H9 (cell line): ENCODE results near the gene FSTL4. TPM values are rescaled to one million over a fixed set of nuclear protein-coding genes. Genes with fewer than 3 reads are reported as not detected.

Experiments used
- DNase-seq: peaks from one replicate; pipeline ENCODE4 v3.0.0-alpha.2; 2017
- H2AFZ ChIP-seq: one replicate; pipeline ENCODE4 v1.6.1; 2013; ENCODE audit warnings: mild to moderate bottlenecking, low read length, control low read depth, moderate library complexity
- H2AK5ac ChIP-seq: 2 replicates; pipeline ENCODE4 v1.6.1; 2013; ENCODE audit warnings: low read length, control low read depth, mixed read lengths; ENCODE audit not compliant: insufficient read length
- H2BK120ac ChIP-seq: one replicate; pipeline ENCODE4 v1.6.1; 2013; ENCODE audit warnings: low read depth, mild to moderate bottlenecking, low read length, control low read depth, inconsistent platforms; ENCODE audit not compliant: poor library complexity, severe bottlenecking
- H2BK12ac ChIP-seq: 2 replicates; pipeline ENCODE4 v1.6.1; 2013; ENCODE audit warnings: low read length, control low read depth, mixed read lengths, low read depth; ENCODE audit not compliant: insufficient read length
- H2BK15ac ChIP-seq: 2 replicates; pipeline ENCODE4 v1.6.1; 2013; ENCODE audit warnings: low read depth, low read length, control low read depth
- H2BK20ac ChIP-seq: one replicate; pipeline ENCODE4 v1.6.1; 2013; ENCODE audit warnings: low read depth, mild to moderate bottlenecking, low read length, control low read depth, inconsistent platforms; ENCODE audit not compliant: poor library complexity, severe bottlenecking
- H2BK5ac ChIP-seq: 2 replicates; pipeline ENCODE4 v1.6.1; 2013; ENCODE audit warnings: low read length, control low read depth, mixed read lengths; ENCODE audit not compliant: insufficient read length
- H3K14ac ChIP-seq: 2 replicates; pipeline ENCODE4 v1.6.1; 2013; ENCODE audit warnings: low read length, control low read depth; ENCODE audit not compliant: insufficient read depth
- H3K18ac ChIP-seq: 2 replicates; pipeline ENCODE4 v1.6.1; 2013; ENCODE audit warnings: low read depth, mild to moderate bottlenecking, mixed read lengths, low read length, control low read depth; ENCODE audit not compliant: insufficient read length
- H3K23ac ChIP-seq: 2 replicates; pipeline ENCODE4 v1.6.1; 2013; ENCODE audit warnings: low read length, control low read depth, mixed read lengths, low read depth; ENCODE audit not compliant: insufficient read length
- H3K23me2 ChIP-seq: 2 replicates; pipeline ENCODE4 v1.6.1; 2013; ENCODE audit warnings: low read depth, mild to moderate bottlenecking, mixed read lengths, low read length, control low read depth; ENCODE audit not compliant: insufficient read length, poor library complexity, severe bottlenecking
- H3K27ac ChIP-seq: 2 replicates; pipeline ENCODE4 v1.5.1; 2013; ENCODE audit warnings: low read length, control low read depth, mixed read lengths, low read depth; ENCODE audit not compliant: insufficient read length
- H3K27me3 ChIP-seq: 2 replicates; pipeline ENCODE4 v1.6.1; 2013; ENCODE audit warnings: low read length, control low read depth, inconsistent platforms; ENCODE audit not compliant: insufficient read depth
- H3K4ac ChIP-seq: 2 replicates; pipeline ENCODE4 v1.6.1; 2013; ENCODE audit warnings: low read depth, mild to moderate bottlenecking, control low read depth, inconsistent platforms, low read length, moderate library complexity
- H3K4me1 ChIP-seq: 2 replicates; pipeline ENCODE4 v1.6.1; 2013; ENCODE audit warnings: low read length, control low read depth, inconsistent platforms; ENCODE audit not compliant: insufficient read depth
- H3K4me2 ChIP-seq: 2 replicates; pipeline ENCODE4 v1.6.1; 2013; ENCODE audit warnings: low read length, control low read depth, mixed read lengths; ENCODE audit not compliant: insufficient read length, insufficient read depth
- H3K56ac ChIP-seq: 2 replicates; pipeline ENCODE4 v1.6.1; 2013; ENCODE audit warnings: low read depth, mild to moderate bottlenecking, mixed read lengths, low read length, control low read depth; ENCODE audit not compliant: insufficient read length
- H3K79me1 ChIP-seq: 2 replicates; pipeline ENCODE4 v1.6.1; 2013; ENCODE audit warnings: low read depth, mild to moderate bottlenecking, moderate library complexity, low read length, control low read depth, inconsistent platforms; ENCODE audit not compliant: insufficient read depth, poor library complexity, severe bottlenecking
- H3K79me2 ChIP-seq: 2 replicates; pipeline ENCODE4 v1.6.1; 2013; ENCODE audit warnings: low read length, control low read depth, inconsistent platforms; ENCODE audit not compliant: insufficient read depth
- H3K9ac ChIP-seq: 2 replicates; pipeline ENCODE4 v1.6.1; 2013; ENCODE audit warnings: low read length, control low read depth, mixed read lengths; ENCODE audit not compliant: insufficient read length; ENCODE audit errors: extremely low read depth
- H3K9me3 ChIP-seq: one replicate; pipeline ENCODE4 v1.6.1; 2013; ENCODE audit warnings: low read depth, low read length, inconsistent platforms; ENCODE audit not compliant: control insufficient read depth
- H3T11ph ChIP-seq: one replicate; pipeline ENCODE4 v1.6.1; 2013; ENCODE audit warnings: mild to moderate bottlenecking, low read length, control low read depth, inconsistent platforms
- H4K20me1 ChIP-seq: one replicate; pipeline ENCODE4 v1.6.1; 2013; ENCODE audit not compliant: control insufficient read depth, insufficient read length, insufficient read depth
- H4K5ac ChIP-seq: 2 replicates; pipeline ENCODE4 v1.6.1; 2013; ENCODE audit warnings: low read depth, mild to moderate bottlenecking, mixed read lengths, low read length, control low read depth; ENCODE audit not compliant: insufficient read length
- H4K8ac ChIP-seq: replicated peaks from 2 replicates; pipeline ENCODE4 v1.6.1; 2013; ENCODE audit warnings: low read length, control low read depth, mixed read lengths, low read depth; ENCODE audit not compliant: insufficient read length
- H4K91ac ChIP-seq: 2 replicates; pipeline ENCODE4 v1.6.1; 2013; ENCODE audit warnings: low read depth, mild to moderate bottlenecking, moderate library complexity, mixed read lengths, low read length, control low read depth; ENCODE audit not compliant: insufficient read length
- H3K27ac Mint-ChIP-seq, 3 experiments: 2 replicates in 2 of 3; 3 replicates in 1 of 3; pipeline ENCODE4 v1.8.0; 2020 to 2021; ENCODE audit warnings: mixed read lengths in 3 of 3, mild to moderate bottlenecking in 1 of 3, moderate library complexity in 1 of 3
- H3K27me3 Mint-ChIP-seq: 2 replicates; pipeline ENCODE4 v1.8.0; 2021; ENCODE audit warnings: low read depth, mild to moderate bottlenecking, moderate library complexity, mixed read lengths
- H3K36me3 Mint-ChIP-seq, 3 experiments: 2 replicates in 2 of 3; 3 replicates in 1 of 3; pipeline ENCODE4 v1.8.0; 2020 to 2021; ENCODE audit warnings: low read depth in 3 of 3, mixed read lengths in 3 of 3; ENCODE audit not compliant: insufficient read depth in 1 of 3
- H3K4me1 Mint-ChIP-seq, 2 experiments: 2 replicates each; pipeline ENCODE4 v1.8.0; 2020; ENCODE audit warnings: mixed read lengths in 2 of 2
- H3K4me3 Mint-ChIP-seq, 2 experiments: 2 replicates in 1 of 2; 3 replicates in 1 of 2; pipeline ENCODE4 v1.8.0; 2020 to 2021; ENCODE audit warnings: mild to moderate bottlenecking in 2 of 2, mixed read lengths in 2 of 2, moderate library complexity in 1 of 2
- H3K9me3 Mint-ChIP-seq, 2 experiments: 2 replicates in 1 of 2; 3 replicates in 1 of 2; pipeline ENCODE4 v1.8.0; 2020; ENCODE audit warnings: mild to moderate bottlenecking in 2 of 2, mixed read lengths in 2 of 2, moderate library complexity in 1 of 2
- WGBS: extraction: QIAGEN DNeasy Blood & Tissue Kit; methylation state at CpG from one replicate; pipeline ENCODE4 v1.1.7; 2013; ENCODE audit warnings: missing lambda C conversion rate, low lambda C conversion rate, mixed read lengths; ENCODE audit not compliant: insufficient read length; ENCODE audit errors: extremely low coverage; 5-methylcytosine and 5-hydroxymethylcytosine counted together
- total RNA-seq: library from RNA; stranded (reverse); gene quantifications from 2 replicates; pipeline ENCODE4 v1.2.1, GENCODE V29; 2021
- TF ChIP-seq, protein P1 (sequence below): fragments of 200-600 bp; sonication (generic); conservative IDR thresholded peaks from 3 replicates; pipeline ENCODE4 v1.8.0; 2021; ENCODE audit warnings: antibody characterized with exemption, mild to moderate bottlenecking

FSTL4 gene
- total RNA-seq, 1 experiment from 2014 or later = 5.7 TPM

DNA sequence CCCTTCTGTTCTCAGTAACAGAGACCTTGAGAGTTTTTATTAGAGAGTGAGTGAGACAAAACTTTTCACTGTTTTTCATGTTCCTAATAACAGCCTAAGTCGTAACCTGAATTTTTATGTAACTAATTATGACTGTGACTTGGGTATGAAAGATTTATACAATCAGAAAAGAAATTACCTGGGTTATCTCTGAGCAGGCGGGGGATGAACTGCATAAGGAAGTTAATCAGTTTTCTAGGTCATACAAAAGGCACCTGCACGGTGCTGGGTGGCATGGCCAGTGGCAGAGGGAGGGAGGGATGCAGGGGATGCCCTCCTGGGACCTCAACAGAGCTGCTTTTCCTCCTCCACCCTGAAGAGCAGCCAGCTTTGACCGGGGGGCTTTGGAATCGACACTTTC lies 340.7 kb downstream of the FSTL4 start:
- H3K56ac ChIP-seq = no peak overlapping the region
- H2BK15ac ChIP-seq = no peak overlapping the region
- H2BK5ac ChIP-seq = no peak overlapping the region
- no peaks in the 10 kb centered on the region for H3K4me1 ChIP-seq
- H3K23me2 ChIP-seq = no peaks in the 10 kb centered on the region
- no peak overlapping the region for H2BK20ac ChIP-seq
- Mint-ChIP-seq H3K9me3 (no peaks in the 10 kb centered on the region), H3K27me3 (no peaks in the 10 kb centered on the region), H3K36me3 (no peaks in the 10 kb centered on the region), H3K27ac (no peak overlapping the region), H3K4me1 (peaks cover 3 to 7% of the 10 kb centered on the region in 2 experiments), H3K4me3 (no peak overlapping the region)
- H2BK12ac ChIP-seq = no peak overlapping the region
- no peaks in the 10 kb centered on the region for H4K20me1 ChIP-seq
- no peak overlapping the region for H4K91ac ChIP-seq
- H3K23ac ChIP-seq = no peak overlapping the region
- H3K4me2 ChIP-seq = no peak overlapping the region
- H2AFZ ChIP-seq = no peak overlapping the region
- no peaks in the 10 kb centered on the region for H3K79me2 ChIP-seq
- no peak overlapping the region for H4K5ac ChIP-seq
- no peak overlapping the region for H3K14ac ChIP-seq
- DNase-seq = no peak
- H3T11ph ChIP-seq = no peak overlapping the region
- WGBS = no CpG with 5 or more reads among the region's 5 CpGs
- H2BK120ac ChIP-seq = no peak overlapping the region
- H2AK5ac ChIP-seq = no peak overlapping the region
- H4K8ac ChIP-seq = no peak overlapping the region
- no peak overlapping the region for H3K27ac ChIP-seq
- TF ChIP-seq, protein P1, sequence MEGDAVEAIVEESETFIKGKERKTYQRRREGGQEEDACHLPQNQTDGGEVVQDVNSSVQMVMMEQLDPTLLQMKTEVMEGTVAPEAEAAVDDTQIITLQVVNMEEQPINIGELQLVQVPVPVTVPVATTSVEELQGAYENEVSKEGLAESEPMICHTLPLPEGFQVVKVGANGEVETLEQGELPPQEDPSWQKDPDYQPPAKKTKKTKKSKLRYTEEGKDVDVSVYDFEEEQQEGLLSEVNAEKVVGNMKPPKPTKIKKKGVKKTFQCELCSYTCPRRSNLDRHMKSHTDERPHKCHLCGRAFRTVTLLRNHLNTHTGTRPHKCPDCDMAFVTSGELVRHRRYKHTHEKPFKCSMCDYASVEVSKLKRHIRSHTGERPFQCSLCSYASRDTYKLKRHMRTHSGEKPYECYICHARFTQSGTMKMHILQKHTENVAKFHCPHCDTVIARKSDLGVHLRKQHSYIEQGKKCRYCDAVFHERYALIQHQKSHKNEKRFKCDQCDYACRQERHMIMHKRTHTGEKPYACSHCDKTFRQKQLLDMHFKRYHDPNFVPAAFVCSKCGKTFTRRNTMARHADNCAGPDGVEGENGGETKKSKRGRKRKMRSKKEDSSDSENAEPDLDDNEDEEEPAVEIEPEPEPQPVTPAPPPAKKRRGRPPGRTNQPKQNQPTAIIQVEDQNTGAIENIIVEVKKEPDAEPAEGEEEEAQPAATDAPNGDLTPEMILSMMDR = no peak
- no peak overlapping the region for H3K9ac ChIP-seq
- H3K27me3 ChIP-seq = no peaks in the 10 kb centered on the region
- H3K18ac ChIP-seq = no peak overlapping the region
- no peaks in the 10 kb centered on the region for H3K79me1 ChIP-seq
- H3K9me3 ChIP-seq = no peaks in the 10 kb centered on the region
- H3K4ac ChIP-seq = no peak overlapping the region
